Fibroblast of lung (primary cell): ENCODE measurements around the gene ENPP3. TPM values are rescaled to one million over a fixed set of nuclear protein-coding genes. Genes with fewer than 3 reads are reported as not detected.

Experiments used
- DNase-seq, 2 donors: peaks; one replicate each; pipeline versions ENCODE4 v3.0.0 to v3.0.0-alpha.2; 2010; ENCODE audit warnings: low read depth in 2 of 2
- H2AFZ ChIP-seq: 2 replicates; pipeline ENCODE4 v1.5.1; 2012; ENCODE audit warnings: low read length, control low read depth, inconsistent platforms
- H3K27ac ChIP-seq: 2 replicates; pipeline ENCODE4 v1.5.1; 2011; ENCODE audit warnings: low read length, control low read depth; ENCODE audit not compliant: insufficient read depth
- H3K27me3 ChIP-seq: 2 replicates; pipeline ENCODE4 v1.5.1; 2011; ENCODE audit warnings: mild to moderate bottlenecking, low read length; ENCODE audit not compliant: control insufficient read depth, insufficient read depth
- H3K36me3 ChIP-seq: 2 replicates; pipeline ENCODE4 v1.5.1; 2011; ENCODE audit warnings: low read length; ENCODE audit not compliant: control insufficient read depth, insufficient read depth
- H3K4me1 ChIP-seq: 2 replicates; pipeline ENCODE4 v1.5.1; 2011; ENCODE audit warnings: low read length; ENCODE audit not compliant: control insufficient read depth, insufficient read depth; ENCODE audit errors: extremely low read depth
- H3K4me2 ChIP-seq: 2 replicates; pipeline ENCODE4 v1.5.1; 2011; ENCODE audit warnings: low read length, control low read depth; ENCODE audit not compliant: insufficient read depth; ENCODE audit errors: extremely low read depth
- H3K4me3 ChIP-seq, 4 experiments: fragments of 200-600 bp in 1 of 4; sonication (generic) in 1 of 4; replicated peaks in 1 of 4; 2 replicates each; pipeline ENCODE4 v1.5.1; 2011 to 2016; ENCODE audit warnings: low read length in 4 of 4, low read depth in 3 of 4, mild to moderate bottlenecking in 3 of 4, control low read depth in 2 of 4, inconsistent platforms in 1 of 4, mixed read lengths in 1 of 4; ENCODE audit not compliant: insufficient read depth in 1 of 4; ENCODE audit errors: control extremely low read depth in 1 of 4
- H3K79me2 ChIP-seq: 2 replicates; pipeline ENCODE4 v1.5.1; 2012; ENCODE audit warnings: mild to moderate bottlenecking, low read length, inconsistent platforms; ENCODE audit not compliant: control insufficient read depth, insufficient read depth
- H3K9ac ChIP-seq: 2 replicates; pipeline ENCODE4 v1.5.1; 2011; ENCODE audit warnings: mild to moderate bottlenecking, low read length, control low read depth; ENCODE audit not compliant: insufficient read depth
- H3K9me3 ChIP-seq: 2 replicates; pipeline ENCODE4 v1.5.1; 2012; ENCODE audit warnings: low read depth, low read length; ENCODE audit not compliant: control insufficient read depth, insufficient read depth
- H4K20me1 ChIP-seq: 2 replicates; pipeline ENCODE4 v1.5.1; 2011; ENCODE audit warnings: low read length; ENCODE audit not compliant: control insufficient read depth, insufficient read depth; ENCODE audit errors: extremely low read depth
- EZH2 ChIP-seq: IDR thresholded peaks from 2 replicates; pipeline ENCODE4 v1.5.1; 2012; ENCODE audit warnings: low read length, control low read depth, mild to moderate bottlenecking; ENCODE audit errors: missing control alignments
- polyA plus RNA-seq, 2 donors: library from polyadenylated mRNA; depleted of rRNA in 1 of 2; stranded (reverse) in 1 of 2; unstranded in 1 of 2; fragments of >200 nt; gene quantifications; 2 replicates each; pipeline ENCODE4 v1.2.1, GENCODE V29; 2011 to 2012; ENCODE audit warnings: missing spikeins in 1 of 2
- total RNA-seq: library from RNA; depleted of rRNA; stranded (reverse); fragments of >200 nt; gene quantifications from 2 replicates; pipeline ENCODE4 v1.2.1, GENCODE V29; 2014
- TF ChIP-seq, protein P1 (sequence below), 2 donors: IDR thresholded peaks in 1 of 2; conservative IDR thresholded peaks in 1 of 2; 1 replicate in 1 of 2; 2 replicates in 1 of 2; pipeline ENCODE4 v1.5.1; 2011 to 2012; ENCODE audit warnings: low read length in 2 of 2, control low read depth in 1 of 2, inconsistent platforms in 1 of 2, low read depth in 1 of 2, mild to moderate bottlenecking in 1 of 2

Gene ENPP3
- total and polyA plus RNA-seq, 2 donors (not counting 1 experiment from before 2014, with no cell fraction given) = 0.06 to 0.17 TPM

GRCh38 chr6:131600716-131601115 lies 36.4 kb upstream of the ENPP3 start:
- Histone ChIP-seq H3K4me1 (peaks cover 3% of the 10 kb centered on the region), H3K4me2 (no peak overlapping the region), H3K79me2 (no peaks in the 10 kb centered on the region), H3K27ac (no peak overlapping the region), H3K9ac (no peak overlapping the region), H3K9me3 (no peaks in the 10 kb centered on the region), H3K4me3 (no peak overlapping the region), H3K27me3 (no peaks in the 10 kb centered on the region), H2AFZ (no peak overlapping the region), H3K36me3 (peaks cover 6% of the 10 kb centered on the region), H4K20me1 (no peaks in the 10 kb centered on the region)
- no peak for DNase-seq
- TF ChIP-seq EZH2 = no peak
- TF ChIP-seq, protein P1, sequence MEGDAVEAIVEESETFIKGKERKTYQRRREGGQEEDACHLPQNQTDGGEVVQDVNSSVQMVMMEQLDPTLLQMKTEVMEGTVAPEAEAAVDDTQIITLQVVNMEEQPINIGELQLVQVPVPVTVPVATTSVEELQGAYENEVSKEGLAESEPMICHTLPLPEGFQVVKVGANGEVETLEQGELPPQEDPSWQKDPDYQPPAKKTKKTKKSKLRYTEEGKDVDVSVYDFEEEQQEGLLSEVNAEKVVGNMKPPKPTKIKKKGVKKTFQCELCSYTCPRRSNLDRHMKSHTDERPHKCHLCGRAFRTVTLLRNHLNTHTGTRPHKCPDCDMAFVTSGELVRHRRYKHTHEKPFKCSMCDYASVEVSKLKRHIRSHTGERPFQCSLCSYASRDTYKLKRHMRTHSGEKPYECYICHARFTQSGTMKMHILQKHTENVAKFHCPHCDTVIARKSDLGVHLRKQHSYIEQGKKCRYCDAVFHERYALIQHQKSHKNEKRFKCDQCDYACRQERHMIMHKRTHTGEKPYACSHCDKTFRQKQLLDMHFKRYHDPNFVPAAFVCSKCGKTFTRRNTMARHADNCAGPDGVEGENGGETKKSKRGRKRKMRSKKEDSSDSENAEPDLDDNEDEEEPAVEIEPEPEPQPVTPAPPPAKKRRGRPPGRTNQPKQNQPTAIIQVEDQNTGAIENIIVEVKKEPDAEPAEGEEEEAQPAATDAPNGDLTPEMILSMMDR (conservative IDR thresholded peaks at IDR 0.05 in 1 of 2, IDR thresholded peaks at IDR 0.05 in 1 of 2; ENCODE audit: low read depth in 1 of 2, low read length in 2 of 2) = no peak

DNA sequence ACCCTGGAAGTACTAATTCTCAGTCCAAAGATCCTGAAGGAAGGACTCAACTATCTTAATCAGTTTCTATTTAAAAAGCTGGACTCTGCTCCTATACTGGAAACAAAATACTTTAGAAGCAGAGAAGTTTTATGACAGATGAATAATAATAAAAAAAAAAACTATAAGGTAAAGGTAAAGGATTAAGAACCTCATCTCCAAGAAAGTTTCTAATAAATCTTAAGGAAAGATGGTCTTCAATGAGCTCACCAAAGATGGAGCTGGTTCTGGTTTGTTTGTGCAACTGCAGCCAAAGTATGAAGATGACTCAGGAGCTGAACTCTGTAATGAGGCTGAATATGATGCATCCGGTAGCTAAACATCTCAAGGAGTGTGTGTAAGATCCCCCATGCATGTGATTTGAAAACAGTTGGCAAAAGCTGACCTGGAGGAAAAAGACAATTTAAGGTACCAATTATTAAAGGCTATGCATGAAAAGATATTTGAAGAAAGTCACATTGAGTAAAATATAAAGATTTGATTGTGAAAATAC lies 34.3 kb upstream of the ENPP3 start:
- H3K79me2 ChIP-seq = no peaks in the 10 kb centered on the region
- no peak overlapping the region for H3K4me3 ChIP-seq
- peak overlapping the region; percentile 46 for H3K27ac ChIP-seq
- H3K4me2 ChIP-seq = no peak overlapping the region
- no peak overlapping the region for H3K9ac ChIP-seq
- H3K27me3 ChIP-seq = no peaks in the 10 kb centered on the region
- H3K4me1 ChIP-seq = peaks cover 3% of the 10 kb centered on the region
- H4K20me1 ChIP-seq = no peaks in the 10 kb centered on the region
- peak; percentile 87 to 92 for DNase-seq
- H3K36me3 ChIP-seq = peaks cover 7% of the 10 kb centered on the region
- TF ChIP-seq, protein P1 (conservative IDR thresholded peaks at IDR 0.05 in 1 of 2, IDR thresholded peaks at IDR 0.05 in 1 of 2; ENCODE audit: low read depth in 1 of 2, low read length in 2 of 2) = no peak
- TF ChIP-seq EZH2 = no peak
- no peak overlapping the region for H2AFZ ChIP-seq
- no peaks in the 10 kb centered on the region for H3K9me3 ChIP-seq

DNA sequence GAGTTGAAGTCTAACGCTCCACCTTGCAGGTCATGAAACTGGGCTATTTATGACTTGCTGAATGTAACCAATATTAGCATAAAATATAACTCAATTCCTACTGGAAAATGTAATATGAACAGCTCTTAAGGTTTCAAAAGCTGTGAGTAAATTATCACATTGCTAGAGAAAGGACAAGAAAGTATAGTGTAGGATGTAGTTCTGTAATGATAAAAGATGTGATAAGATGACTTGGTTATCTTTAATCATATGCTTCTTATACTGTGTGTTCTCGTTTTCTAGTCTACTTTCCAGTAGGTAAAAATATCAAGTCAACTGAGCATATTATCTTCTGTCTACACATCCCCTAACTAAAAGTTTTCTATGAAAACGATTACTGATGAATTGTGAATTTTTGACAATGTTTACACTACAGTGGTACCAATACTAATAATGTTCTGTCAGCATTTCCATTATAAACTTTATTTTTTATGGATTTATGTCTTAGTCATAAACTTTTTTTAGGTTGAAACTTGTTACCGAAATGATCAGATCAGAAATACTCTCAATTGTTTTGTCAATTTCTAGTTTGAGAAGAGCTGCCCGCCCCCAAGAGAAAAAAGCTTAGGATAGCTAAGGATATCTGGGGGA lies 23.7 kb upstream of the ENPP3 start:
- Histone ChIP-seq H3K27ac (no peak overlapping the region), H3K4me2 (no peak overlapping the region), H3K9ac (no peak overlapping the region), H3K79me2 (no peaks in the 10 kb centered on the region), H3K27me3 (no peaks in the 10 kb centered on the region), H3K9me3 (no peaks in the 10 kb centered on the region), H2AFZ (no peak overlapping the region), H3K36me3 (peaks cover 6% of the 10 kb centered on the region), H3K4me3 (no peak overlapping the region), H4K20me1 (no peaks in the 10 kb centered on the region), H3K4me1 (no peaks in the 10 kb centered on the region)
- TF ChIP-seq, protein P1 (conservative IDR thresholded peaks at IDR 0.05 in 1 of 2, IDR thresholded peaks at IDR 0.05 in 1 of 2; ENCODE audit: low read depth in 1 of 2, low read length in 2 of 2) = no peak
- no peak for TF ChIP-seq EZH2
- no peak for DNase-seq
